PC-3 (cell line): ENCODE results near the gene KLF5. TPM values are rescaled to one million over a fixed set of nuclear protein-coding genes. Genes with fewer than 3 reads are reported as not detected.

Source experiments
- ATAC-seq: fragments of 200-7000 bp; cut with Tn5 transposase; 2 replicates; pipeline ENCODE4 v1.9.1; 2020; ENCODE audit warnings: mild to moderate bottlenecking, moderate library complexity
- BruUV-seq: library from RNA; stranded (reverse); fragments of 400-500 nt; replicated peaks from 2 replicates; lab custom pipeline; 2021; lab: Mats Ljungman, UMichigan
- CTCF ChIA-PET: fragments of 300-600 bp; sonication (Branson Sonifier 250); formaldehyde crosslinking; loops from one replicate; lab custom pipeline; 2022; ENCODE audit warnings: antibody characterized with exemption; lab: Charles Lee
- POLR2A ChIA-PET: fragments of 300-600 bp; sonication (Branson Sonifier 250); formaldehyde crosslinking; loops from one replicate; lab custom pipeline; 2022; ENCODE audit warnings: antibody characterized with exemption; ENCODE audit not compliant: unreplicated experiment; lab: Charles Lee
- DNase-seq: peaks from one replicate; pipeline ENCODE4 v3.0.0-alpha.2; 2015
- H2AFZ ChIP-seq: fragments of 300-600 bp; sonication (generic); 2 replicates; pipeline ENCODE4 v1.6.0; 2016; ENCODE audit warnings: antibody characterized with exemption, low read length
- H3F3A ChIP-seq: fragments of 300-600 bp; sonication (generic); one replicate; pipeline ENCODE4 v1.6.0; 2017; ENCODE audit warnings: antibody characterized with exemption, low read length, control low read depth, mild to moderate bottlenecking; ENCODE audit not compliant: unreplicated experiment
- H3K27ac ChIP-seq: fragments of 300-600 bp; sonication (generic); 2 replicates; pipeline ENCODE4 v1.5.1; 2016; ENCODE audit warnings: mild to moderate bottlenecking, low read length
- H3K27me3 ChIP-seq: fragments of 300-600 bp; sonication (generic); 2 replicates; pipeline ENCODE4 v1.6.1; 2016; ENCODE audit warnings: low read length, mixed read lengths
- H3K36me3 ChIP-seq: fragments of 300-600 bp; sonication (generic); 2 replicates; pipeline ENCODE4 v1.6.1; 2016; ENCODE audit warnings: low read depth, mixed run types, low read length, mixed read lengths
- H3K4me1 ChIP-seq: fragments of 300-600 bp; sonication (generic); 2 replicates; pipeline ENCODE4 v1.5.1; 2016; ENCODE audit warnings: low read length; ENCODE audit not compliant: insufficient read depth
- H3K4me2 ChIP-seq: fragments of 300-600 bp; sonication (generic); 2 replicates; pipeline ENCODE4 v1.6.0; 2016; ENCODE audit warnings: low read length
- H3K4me3 ChIP-seq: fragments of 300-600 bp; sonication (generic); 2 replicates; pipeline ENCODE4 v1.5.1; 2016; ENCODE audit warnings: mild to moderate bottlenecking, low read length, mixed read lengths
- H3K79me2 ChIP-seq: fragments of 300-600 bp; sonication (generic); 2 replicates; pipeline ENCODE4 v1.6.1; 2017; ENCODE audit warnings: low read length, mixed read lengths
- H3K9ac ChIP-seq: fragments of 300-600 bp; sonication (generic); 2 replicates; pipeline ENCODE4 v1.6.0; 2016; ENCODE audit warnings: mild to moderate bottlenecking, low read length
- H3K9me2 ChIP-seq: fragments of 300-600 bp; sonication (generic); replicated peaks from 2 replicates; pipeline ENCODE4 v1.6.1; 2016; ENCODE audit warnings: mixed run types, low read length, mixed read lengths
- H3K9me3 ChIP-seq: fragments of 300-600 bp; sonication (generic); 2 replicates; pipeline ENCODE4 v1.6.1; 2016; ENCODE audit warnings: low read length, mixed read lengths
- H4K20me1 ChIP-seq: fragments of 300-600 bp; sonication (generic); 2 replicates; pipeline ENCODE4 v1.6.1; 2016; ENCODE audit warnings: low read length, mixed read lengths
- EZH2 ChIP-seq: fragments of 300-600 bp; sonication (generic); IDR thresholded peaks from one replicate; pipeline ENCODE4 v1.6.1; 2017; ENCODE audit warnings: antibody characterized with exemption, mild to moderate bottlenecking, low read length; ENCODE audit not compliant: unreplicated experiment
- EZH2phosphoT487 ChIP-seq: fragments of 300-600 bp; sonication (generic); IDR thresholded peaks from 2 replicates; pipeline ENCODE4 v1.6.1; 2018; ENCODE audit warnings: mild to moderate bottlenecking, antibody characterized with exemption, low read length, borderline replicate concordance
- intact Hi-C: fragments of 100-400 bp; cut with micrococcal nuclease; formaldehyde crosslinking; loops from 2 replicates; pipeline ENCODE4 v1.9.0; 2023
- total RNA-seq: library from RNA; depleted of rRNA; stranded (reverse); fragments of >200 nt; gene quantifications from 2 replicates; pipeline ENCODE4 v1.2.3, GENCODE V29; 2014
- TF ChIP-seq, protein P1 (sequence below): fragments of 300-600 bp; sonication (generic); conservative IDR thresholded peaks from 2 replicates; pipeline ENCODE4 v1.5.1; 2017; ENCODE audit warnings: antibody characterized with exemption, low read depth, mild to moderate bottlenecking, low read length

KLF5 gene
- total RNA-seq, 1 experiment from 2014 or later: 53.7 TPM

DNA sequence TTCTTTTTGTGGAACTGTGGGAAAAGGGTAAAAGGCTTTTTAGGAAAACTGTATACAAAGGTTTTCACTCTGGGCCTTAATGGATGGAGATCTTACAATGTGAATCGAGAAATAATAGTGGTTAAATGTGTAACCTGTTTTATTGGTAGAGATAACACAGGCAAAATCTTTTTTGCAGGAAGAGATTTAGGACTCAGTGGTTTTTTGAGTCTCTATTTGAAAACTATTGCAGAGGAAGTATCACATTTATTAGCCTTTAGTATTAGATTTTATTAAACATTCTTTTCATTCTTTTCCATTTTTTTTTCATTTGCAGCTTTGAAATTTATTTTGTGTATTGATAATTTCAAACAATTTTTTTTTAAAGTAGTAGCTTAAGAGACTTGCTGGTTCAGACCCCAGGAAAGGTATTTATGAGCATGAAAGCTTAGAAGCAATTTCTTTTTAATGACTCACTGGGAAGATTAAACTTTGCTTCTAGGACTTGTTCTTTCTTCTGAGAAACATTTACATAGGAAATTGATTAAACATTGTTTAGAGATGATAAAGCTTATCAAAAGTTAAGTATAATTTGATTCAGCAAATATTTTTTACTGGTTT lies 10.5 kb downstream of the KLF5 start:
- peak; percentile 20; the same call in 1 of the 2 replicates for ATAC-seq
- Histone ChIP-seq H3K4me3 (no peak overlapping the region), H3K36me3 (peaks cover 59% of the 10 kb centered on the region), H2AFZ (no peak overlapping the region), H3K27ac (peak overlapping the region; percentile 49), H3K4me2 (no peak overlapping the region), H3K9me3 (no peaks in the 10 kb centered on the region), H3K79me2 (peaks cover 99% of the 10 kb centered on the region), H3F3A (no peaks in the 10 kb centered on the region), H3K9me2 (no peaks in the 10 kb centered on the region), H4K20me1 (peaks cover 41% of the 10 kb centered on the region), H3K4me1 (peaks cover 69% of the 10 kb centered on the region), H3K9ac (no peak overlapping the region), H3K27me3 (no peaks in the 10 kb centered on the region)
- ChIA-PET POLR2A (interaction anchor here (0.5 to 0.6 kb wide), 3 partner anchors 14 to 426 kb away, joined by 3 to 5 read pairs (median 4); no protein-coding TSS in a partner anchor), CTCF (no interaction called here)
- BruUV-seq: no TSS peak
- DNase-seq: peak; percentile 51
- intact Hi-C loops: no loop called here
- TF ChIP-seq EZH2: no peak
- TF ChIP-seq, protein P1, sequence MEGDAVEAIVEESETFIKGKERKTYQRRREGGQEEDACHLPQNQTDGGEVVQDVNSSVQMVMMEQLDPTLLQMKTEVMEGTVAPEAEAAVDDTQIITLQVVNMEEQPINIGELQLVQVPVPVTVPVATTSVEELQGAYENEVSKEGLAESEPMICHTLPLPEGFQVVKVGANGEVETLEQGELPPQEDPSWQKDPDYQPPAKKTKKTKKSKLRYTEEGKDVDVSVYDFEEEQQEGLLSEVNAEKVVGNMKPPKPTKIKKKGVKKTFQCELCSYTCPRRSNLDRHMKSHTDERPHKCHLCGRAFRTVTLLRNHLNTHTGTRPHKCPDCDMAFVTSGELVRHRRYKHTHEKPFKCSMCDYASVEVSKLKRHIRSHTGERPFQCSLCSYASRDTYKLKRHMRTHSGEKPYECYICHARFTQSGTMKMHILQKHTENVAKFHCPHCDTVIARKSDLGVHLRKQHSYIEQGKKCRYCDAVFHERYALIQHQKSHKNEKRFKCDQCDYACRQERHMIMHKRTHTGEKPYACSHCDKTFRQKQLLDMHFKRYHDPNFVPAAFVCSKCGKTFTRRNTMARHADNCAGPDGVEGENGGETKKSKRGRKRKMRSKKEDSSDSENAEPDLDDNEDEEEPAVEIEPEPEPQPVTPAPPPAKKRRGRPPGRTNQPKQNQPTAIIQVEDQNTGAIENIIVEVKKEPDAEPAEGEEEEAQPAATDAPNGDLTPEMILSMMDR: no peak
- TF ChIP-seq EZH2phosphoT487: no peak

DNA sequence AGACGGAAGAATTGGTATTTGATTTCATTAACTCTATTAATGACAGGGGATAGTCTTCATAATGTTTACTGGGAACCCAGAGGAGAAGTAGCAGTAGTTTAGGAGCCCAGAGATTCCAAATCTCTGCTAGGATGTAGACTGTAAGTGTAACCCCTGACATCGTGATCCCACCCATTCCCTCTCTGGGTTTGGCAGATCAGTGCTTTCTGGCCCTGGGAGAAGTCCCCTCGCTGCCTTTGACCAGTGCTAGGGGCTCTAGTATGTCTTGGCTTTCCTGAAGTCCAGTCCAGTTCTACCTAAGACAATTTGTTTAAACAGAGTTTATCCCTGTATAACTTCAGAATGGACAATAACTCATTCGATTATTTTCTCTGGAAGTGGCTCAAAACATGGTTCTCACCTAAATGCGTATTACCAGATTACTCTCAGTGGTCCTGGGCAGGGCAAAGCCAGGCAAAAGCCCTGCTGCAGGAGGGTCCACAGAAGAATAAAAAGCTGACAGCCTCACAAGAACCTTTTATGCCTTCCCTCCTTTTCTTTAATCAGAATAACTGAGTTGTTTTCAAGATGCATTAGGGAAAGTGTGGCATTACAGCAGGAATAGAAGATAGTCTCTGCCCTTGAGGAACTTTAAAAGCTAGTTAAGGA lies 11.8 kb downstream of the KLF5 start:
- Histone ChIP-seq H3K4me2 (no peak overlapping the region), H3K4me3 (no peak overlapping the region), H3K9me2 (no peaks in the 10 kb centered on the region), H3F3A (no peaks in the 10 kb centered on the region), H2AFZ (no peak overlapping the region), H3K9ac (no peak overlapping the region), H3K9me3 (no peaks in the 10 kb centered on the region), H3K27ac (no peak overlapping the region), H3K36me3 (peaks cover 54% of the 10 kb centered on the region), H3K4me1 (peaks cover 65% of the 10 kb centered on the region), H3K79me2 (peaks cover 98% of the 10 kb centered on the region), H4K20me1 (peaks cover 30% of the 10 kb centered on the region), H3K27me3 (no peaks in the 10 kb centered on the region)
- ATAC-seq (no peak), DNase-seq (no peak)
- TF ChIP-seq EZH2phosphoT487: no peak
- TF ChIP-seq, protein P1: no peak
- TF ChIP-seq EZH2: no peak
- POLR2A ChIA-PET: no interaction called here
- intact Hi-C loops: no loop called here
- CTCF ChIA-PET: no interaction called here
- BruUV-seq: no TSS peak
